Thymus (tissue), 11 donors: ENCODE measurements around the gene CACNA1E. TPM values are rescaled to one million over a fixed set of nuclear protein-coding genes. Genes with fewer than 3 reads are reported as not detected.

ENCODE experiments used
- DNase-seq, 9 donors: peaks; one replicate each; pipeline ENCODE4 v3.0.0-alpha.2; 2013; ENCODE audit warnings: low spot score in 9 of 9, low read depth in 6 of 9, missing footprints in 1 of 9
- H3K27ac ChIP-seq, 2 donors: one replicate each; pipeline ENCODE4 v1.5.1; 2013; ENCODE audit warnings: control low read depth in 1 of 2, low read depth in 1 of 2, low read length in 1 of 2, mild to moderate bottlenecking in 1 of 2, moderate library complexity in 1 of 2
- H3K27me3 ChIP-seq, 2 donors: one replicate each; pipeline ENCODE4 v1.5.1; 2013; ENCODE audit warnings: low read length in 1 of 2; ENCODE audit not compliant: control insufficient read depth in 2 of 2, insufficient read depth in 1 of 2
- H3K36me3 ChIP-seq, 2 donors: one replicate each; pipeline ENCODE4 v1.5.1; 2013; ENCODE audit warnings: low read length in 1 of 2, mild to moderate bottlenecking in 1 of 2, moderate library complexity in 1 of 2; ENCODE audit not compliant: control insufficient read depth in 2 of 2, insufficient read depth in 2 of 2
- H3K4me1 ChIP-seq, 2 donors: one replicate each; pipeline ENCODE4 v1.5.1; 2013; ENCODE audit warnings: low read length in 2 of 2; ENCODE audit not compliant: control insufficient read depth in 2 of 2, insufficient read depth in 2 of 2
- H3K4me3 ChIP-seq, 2 donors: one replicate each; pipeline ENCODE4 v1.5.1; 2013; ENCODE audit warnings: low read length in 2 of 2, control low read depth in 1 of 2, mild to moderate bottlenecking in 1 of 2
- H3K9me3 ChIP-seq, 2 donors: one replicate each; pipeline ENCODE4 v1.5.1; 2013; ENCODE audit warnings: low read length in 1 of 2, mild to moderate bottlenecking in 1 of 2; ENCODE audit not compliant: control insufficient read depth in 2 of 2, insufficient read depth in 1 of 2
- WGBS: extraction: QIAGEN DNeasy Blood & Tissue Kit; methylation state at CpG from one replicate; pipeline ENCODE4 v1.1.7; 2013; 5-methylcytosine and 5-hydroxymethylcytosine counted together
- polyA plus RNA-seq: library from polyadenylated mRNA; stranded (reverse); fragments of 200-250 nt; gene quantifications from one replicate; pipeline ENCODE4 v1.2.3, GENCODE V29; 2013
- total RNA-seq: library from RNA; stranded (reverse); fragments of 120-200 nt; gene quantifications from one replicate; pipeline ENCODE4 v1.2.4, GENCODE V29; 2013
- donor health status: healthy.

CACNA1E gene
- total and polyA plus RNA-seq, 2 donors, result 0.05 to 0.09 TPM

GRCh38 chr1:181645171-181645570 lies 161.9 kb downstream of the CACNA1E start:
- no peaks in the 10 kb centered on the region for H3K36me3 ChIP-seq
- no peaks in the 10 kb centered on the region for H3K9me3 ChIP-seq
- H3K4me3 ChIP-seq, result no peak overlapping the region

GRCh38 chr1:181646710-181647109 lies 163.4 kb downstream of the CACNA1E start:
- Histone ChIP-seq H3K9me3 (no peaks in the 10 kb centered on the region), H3K4me1 (no peaks in the 10 kb centered on the region), H3K4me3 (no peak overlapping the region), H3K36me3 (no peaks in the 10 kb centered on the region), H3K27ac (no peak overlapping the region), H3K27me3 (no peaks in the 10 kb centered on the region)
- no peak for DNase-seq
- WGBS, result 91% methylated on average over 8 of the region's 8 CpGs

More at GRCh38 chr1:181645171-181645570, 161.9 kb downstream of the CACNA1E start:
- no peak overlapping the region for H3K27ac ChIP-seq
- 92% methylated on average over 5 of the region's 5 CpGs for WGBS
- no peaks in the 10 kb centered on the region for H3K27me3 ChIP-seq
- no peaks in the 10 kb centered on the region for H3K4me1 ChIP-seq
- no peak for DNase-seq

- no peaks in the 10 kb centered on the region for H3K36me3 ChIP-seq
- H3K4me3 ChIP-seq, result no peak overlapping the region
- H3K4me1 ChIP-seq, result no peaks in the 10 kb centered on the region
- 55% methylated on average over 11 of the region's 11 CpGs for WGBS
- no peaks in the 10 kb centered on the region for H3K9me3 ChIP-seq
- no peaks in the 10 kb centered on the region for H3K27me3 ChIP-seq
- no peak overlapping the region for H3K27ac ChIP-seq
- no peak for DNase-seq
Measured at GRCh38 chr1:181647314-181648035, 164.2 kb downstream of the CACNA1E start.

DNA sequence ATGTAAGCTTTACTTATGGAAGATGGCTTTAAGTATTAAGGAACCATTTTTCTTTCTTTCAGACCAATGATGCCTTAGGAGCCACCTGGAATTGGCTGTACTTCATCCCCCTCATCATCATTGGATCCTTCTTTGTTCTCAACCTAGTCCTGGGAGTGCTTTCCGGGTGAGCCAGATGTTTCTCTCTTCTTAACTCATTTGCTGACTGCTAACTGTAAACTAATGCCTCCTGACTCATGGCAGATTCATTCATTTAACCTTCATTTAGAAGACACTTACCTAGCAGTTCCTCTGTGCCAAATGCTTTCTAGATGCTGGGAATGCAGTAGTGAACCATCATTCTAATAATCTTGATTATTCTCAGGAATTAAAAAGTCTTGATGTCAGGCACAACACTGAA lies 168.0 kb downstream of the CACNA1E start:
- DNase-seq, result no peak
- no peaks in the 10 kb centered on the region for H3K4me1 ChIP-seq
- H3K9me3 ChIP-seq, result no peaks in the 10 kb centered on the region
- H3K36me3 ChIP-seq, result no peaks in the 10 kb centered on the region
- H3K27ac ChIP-seq, result no peak overlapping the region
- no peaks in the 10 kb centered on the region for H3K27me3 ChIP-seq
- WGBS, result 82% methylated on average over 1 of the region's 1 CpG
- no peak overlapping the region for H3K4me3 ChIP-seq

- Histone ChIP-seq H3K27me3 (no peaks in the 10 kb centered on the region), H3K27ac (no peak overlapping the region), H3K4me3 (no peak overlapping the region), H3K36me3 (no peaks in the 10 kb centered on the region), H3K9me3 (no peaks in the 10 kb centered on the region), H3K4me1 (no peaks in the 10 kb centered on the region)
- 93% methylated on average over 2 of the region's 2 CpGs for WGBS
- no peak for DNase-seq
Measured at GRCh38 chr1:181655756-181656155, 172.4 kb downstream of the CACNA1E start.

GRCh38 chr1:181656491-181656890 lies 173.2 kb downstream of the CACNA1E start:
- Histone ChIP-seq H3K4me3 (no peak overlapping the region), H3K4me1 (no peaks in the 10 kb centered on the region), H3K36me3 (no peaks in the 10 kb centered on the region), H3K27ac (no peak overlapping the region), H3K27me3 (no peaks in the 10 kb centered on the region), H3K9me3 (no peaks in the 10 kb centered on the region)
- no peak for DNase-seq
- 94% methylated on average over 2 of the region's 2 CpGs for WGBS

DNA sequence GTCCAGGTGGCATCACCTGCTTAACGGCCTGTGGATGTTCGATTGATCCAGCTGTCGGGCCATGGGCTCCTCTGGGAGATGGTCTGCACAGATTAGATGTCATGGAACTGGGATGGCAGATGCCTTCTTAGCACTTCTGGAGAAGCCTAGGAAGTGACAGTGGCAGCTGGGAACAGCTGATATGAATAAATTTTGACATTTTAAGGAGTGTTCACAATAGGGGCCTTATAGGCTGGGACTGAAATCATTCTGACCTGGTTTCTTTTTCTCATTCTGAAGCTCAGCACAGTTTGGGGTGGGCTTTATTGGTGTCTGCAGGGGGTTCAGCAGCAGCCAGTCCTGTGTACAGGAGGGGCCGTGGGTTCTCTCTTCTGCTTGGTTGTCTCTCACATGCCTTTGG lies 175.3 kb downstream of the CACNA1E start:
- DNase-seq, result no peak
- Histone ChIP-seq H3K27ac (no peak overlapping the region), H3K36me3 (no peaks in the 10 kb centered on the region), H3K4me1 (no peaks in the 10 kb centered on the region), H3K27me3 (no peaks in the 10 kb centered on the region), H3K4me3 (no peak overlapping the region), H3K9me3 (no peaks in the 10 kb centered on the region)
- 94% methylated on average over 4 of the region's 4 CpGs for WGBS

- H3K4me3 ChIP-seq, result no peak overlapping the region
- DNase-seq, result no peak
- no peaks in the 10 kb centered on the region for H3K4me1 ChIP-seq
- 44% methylated on average over 5 of the region's 5 CpGs for WGBS
- no peaks in the 10 kb centered on the region for H3K9me3 ChIP-seq
- no peaks in the 10 kb centered on the region for H3K27me3 ChIP-seq
- H3K36me3 ChIP-seq, result no peaks in the 10 kb centered on the region
- no peak overlapping the region for H3K27ac ChIP-seq
Measured at GRCh38 chr1:181659321-181659957, 176.1 kb downstream of the CACNA1E start.

GRCh38 chr1:181660621-181661020 lies 177.3 kb downstream of the CACNA1E start:
- Histone ChIP-seq H3K4me1 (no peaks in the 10 kb centered on the region), H3K4me3 (no peak overlapping the region), H3K9me3 (no peaks in the 10 kb centered on the region), H3K27ac (no peak overlapping the region), H3K27me3 (no peaks in the 10 kb centered on the region), H3K36me3 (no peaks in the 10 kb centered on the region)
- DNase-seq, result no peak
- WGBS, result 96% methylated on average over 3 of the region's 3 CpGs
